H1 (cell line): ENCODE results near the gene NT5C1A. TPM values are rescaled to one million over a fixed set of nuclear protein-coding genes. Genes with fewer than 3 reads are reported as not detected.
A peak's percentile ranks its signal among the peaks of the same experiment; 100 is the strongest.

ENCODE experiments used
- CTCF ChIA-PET: fragments of 300-600 bp; sonication (Branson Sonifier 250); formaldehyde crosslinking; loops from one replicate; lab custom pipeline; 2021; ENCODE audit not compliant: partially characterized antibody; lab: Charles Lee
- POLR2A ChIA-PET: fragments of 300-600 bp; sonication (Branson Sonifier 250); formaldehyde crosslinking; loops from one replicate; lab custom pipeline; 2021; ENCODE audit warnings: inconsistent platforms; ENCODE audit not compliant: partially characterized antibody; lab: Charles Lee
- DNase-seq, 2 experiments: peaks; one replicate each; pipeline versions ENCODE4 v3.0.0 to v3.0.0-alpha.2; 2010 to 2022; ENCODE audit warnings: low spot score in 2 of 2, low read depth in 1 of 2, mixed read lengths in 1 of 2
- FAIRE-seq: peaks from 2 replicates; lab custom pipeline; 2011; peaks lifted over from hg19 to GRCh38; lab: Jason Lieb, UNC
- H2AFZ ChIP-seq: 2 replicates; pipeline ENCODE4 v1.8.1; 2012; ENCODE audit warnings: low read length, inconsistent platforms
- H2AK5ac ChIP-seq: 2 replicates; pipeline ENCODE4 v1.6.1; 2013; ENCODE audit warnings: low read depth, low read length
- H2BK120ac ChIP-seq: replicated peaks from 2 replicates; pipeline ENCODE3; 2013; ENCODE audit warnings: low read depth, low read length, inconsistent platforms
- H2BK12ac ChIP-seq: 2 replicates; pipeline ENCODE4 v1.6.1; 2013; ENCODE audit warnings: low read depth, low read length
- H2BK15ac ChIP-seq: 2 replicates; pipeline ENCODE4 v1.6.1; 2013; ENCODE audit warnings: low read length
- H2BK20ac ChIP-seq: 2 replicates; pipeline ENCODE4 v1.6.1; 2013; ENCODE audit warnings: low read length
- H2BK5ac ChIP-seq: 2 replicates; pipeline ENCODE4 v1.6.1; 2013; ENCODE audit warnings: low read depth, low read length
- H3K14ac ChIP-seq: 2 replicates; pipeline ENCODE4 v1.6.1; 2013; ENCODE audit warnings: inconsistent platforms; ENCODE audit not compliant: insufficient read length
- H3K18ac ChIP-seq: 2 replicates; pipeline ENCODE4 v1.6.1; 2013; ENCODE audit warnings: low read length; ENCODE audit errors: extremely low read depth
- H3K23ac ChIP-seq: 2 replicates; pipeline ENCODE4 v1.6.1; 2013; ENCODE audit warnings: inconsistent platforms; ENCODE audit not compliant: insufficient read length
- H3K23me2 ChIP-seq: 2 replicates; pipeline ENCODE4 v1.6.1; 2013; ENCODE audit warnings: low read depth, low read length
- H3K27ac ChIP-seq: 2 replicates; pipeline ENCODE4 v1.6.1; 2011; ENCODE audit warnings: low read depth, low read length, inconsistent platforms
- H3K27me3 ChIP-seq, 4 experiments: replicated peaks in 1 of 4; 1 replicate in 1 of 4; 2 replicates in 3 of 4; pipeline versions ENCODE4 v1.6.1 to v1.8.1; 2011 to 2013; ENCODE audit warnings: low read length in 3 of 4, mild to moderate bottlenecking in 3 of 4, inconsistent platforms in 2 of 4, mixed read lengths in 2 of 4, moderate library complexity in 1 of 4; ENCODE audit not compliant: control insufficient read depth in 3 of 4, insufficient read depth in 3 of 4; ENCODE audit errors: extremely low read depth in 1 of 4
- H3K36me3 ChIP-seq, 4 experiments: 2 replicates each; pipeline versions ENCODE4 v1.6.1 to v1.8.1; 2011 to 2013; ENCODE audit warnings: mild to moderate bottlenecking in 4 of 4, low read length in 3 of 4, moderate library complexity in 2 of 4, control low read depth in 1 of 4, inconsistent platforms in 1 of 4; ENCODE audit not compliant: insufficient read depth in 4 of 4, control insufficient read depth in 2 of 4
- H3K4ac ChIP-seq: replicated peaks from 2 replicates; pipeline ENCODE3; 2013; ENCODE audit warnings: low read length, low read depth, mixed read lengths, inconsistent platforms; ENCODE audit not compliant: insufficient read length
- H3K4me1 ChIP-seq, 4 experiments: replicated peaks in 1 of 4; 1 replicate in 1 of 4; 2 replicates in 3 of 4; pipeline versions ENCODE4 v1.6.1 to v1.8.1; 2011 to 2013; ENCODE audit warnings: low read length in 3 of 4, inconsistent platforms in 2 of 4, mixed read lengths in 1 of 4; ENCODE audit not compliant: insufficient read depth in 4 of 4, control insufficient read depth in 3 of 4
- H3K4me2 ChIP-seq, 2 experiments: 2 replicates each; pipeline versions ENCODE4 v1.6.1 to v1.8.1; 2011 to 2013; ENCODE audit warnings: low read depth in 2 of 2, low read length in 2 of 2, control low read depth in 1 of 2, inconsistent platforms in 1 of 2, mild to moderate bottlenecking in 1 of 2; ENCODE audit not compliant: insufficient read depth in 1 of 2
- H3K4me3 ChIP-seq, 4 experiments: fragments of 200-600, 300-600 bp in 1 of 4; sonication (generic), shearing (Covaris generic), sonication (Bioruptor Twin) in 1 of 4; 2 replicates each; pipeline versions ENCODE4 v1.5.1 to v1.8.1; 2011 to 2016; ENCODE audit warnings: low read length in 4 of 4, low read depth in 3 of 4, control low read depth in 2 of 4, inconsistent platforms in 2 of 4, mild to moderate bottlenecking in 2 of 4, mixed read lengths in 1 of 4, moderate library complexity in 1 of 4; ENCODE audit not compliant: insufficient read depth in 2 of 4; ENCODE audit errors: extremely low read depth in 1 of 4
- H3K56ac ChIP-seq: replicated peaks from 2 replicates; pipeline ENCODE3; 2013; ENCODE audit warnings: low read depth, mild to moderate bottlenecking, mixed read lengths, low read length, inconsistent platforms; ENCODE audit not compliant: insufficient read length
- H3K79me1 ChIP-seq: 2 replicates; pipeline ENCODE4 v1.6.1; 2013; ENCODE audit warnings: low read depth, low read length, control low read depth
- H3K79me2 ChIP-seq, 2 experiments: 2 replicates each; pipeline versions ENCODE4 v1.6.1 to v1.8.1; 2012 to 2013; ENCODE audit warnings: low read length in 2 of 2, mild to moderate bottlenecking in 2 of 2, inconsistent platforms in 1 of 2; ENCODE audit not compliant: insufficient read depth in 2 of 2, control insufficient read depth in 1 of 2
- H3K9ac ChIP-seq, 4 experiments: replicated peaks in 1 of 4; 1 replicate in 1 of 4; 2 replicates in 3 of 4; pipeline versions ENCODE4 v1.6.1 to v1.8.1; 2011 to 2013; ENCODE audit warnings: low read depth in 3 of 4, low read length in 3 of 4, control low read depth in 2 of 4, mild to moderate bottlenecking in 2 of 4, moderate library complexity in 2 of 4, inconsistent platforms in 1 of 4; ENCODE audit errors: extremely low read depth in 1 of 4
- H3K9me3 ChIP-seq, 2 experiments: 2 replicates each; pipeline versions ENCODE4 v1.6.1 to v1.8.1; 2012 to 2013; ENCODE audit warnings: mild to moderate bottlenecking in 2 of 2, moderate library complexity in 2 of 2, control low read depth in 1 of 2, inconsistent platforms in 1 of 2, low read depth in 1 of 2, low read length in 1 of 2, mixed read lengths in 1 of 2; ENCODE audit not compliant: insufficient read depth in 2 of 2
- H4K20me1 ChIP-seq, 2 experiments: replicated peaks in 1 of 2; 2 replicates each; pipeline versions ENCODE3 to v1.8.1; 2011 to 2013; ENCODE audit warnings: inconsistent platforms in 2 of 2, low read length in 2 of 2, mild to moderate bottlenecking in 1 of 2; ENCODE audit not compliant: insufficient read depth in 2 of 2, control insufficient read depth in 1 of 2
- H4K5ac ChIP-seq: 2 replicates; pipeline ENCODE4 v1.6.1; 2013; ENCODE audit warnings: low read length, low read depth, mixed read lengths, inconsistent platforms; ENCODE audit not compliant: insufficient read length
- H4K8ac ChIP-seq: 2 replicates; pipeline ENCODE4 v1.8.0; 2013; ENCODE audit warnings: mild to moderate bottlenecking, moderate library complexity, low read length, inconsistent platforms; ENCODE audit not compliant: insufficient read depth; ENCODE audit errors: extremely low read depth
- H4K91ac ChIP-seq: replicated peaks from 2 replicates; pipeline ENCODE3; 2013; ENCODE audit warnings: low read length, mixed read lengths, inconsistent platforms; ENCODE audit not compliant: insufficient read length
- BRCA1 ChIP-seq: IDR thresholded peaks from 2 replicates; pipeline ENCODE4 v1.6.1; 2012; ENCODE audit warnings: low read depth, low read length, improper control_type of control experiment
- PHF8 ChIP-seq: fragments of 200-600 bp; sonication (generic); conservative IDR thresholded peaks from 2 replicates; pipeline ENCODE4 v1.7.1; 2012; ENCODE audit warnings: low read depth, mild to moderate bottlenecking, inconsistent platforms, low read length, moderate library complexity
- RAD21 ChIP-seq, 2 experiments: IDR thresholded peaks in 1 of 2; conservative IDR thresholded peaks in 1 of 2; 2 replicates each; pipeline ENCODE4 v1.6.1; 2011; ENCODE audit warnings: low read depth in 2 of 2, low read length in 2 of 2, improper control_type of control experiment in 1 of 2, inconsistent platforms in 1 of 2, mild to moderate bottlenecking in 1 of 2, moderate library complexity in 1 of 2
- SIN3A ChIP-seq, 2 experiments: IDR thresholded peaks in 1 of 2; conservative IDR thresholded peaks in 1 of 2; 2 replicates each; pipeline ENCODE4 v1.6.1; 2011 to 2012; ENCODE audit warnings: low read length in 2 of 2, improper control_type of control experiment in 1 of 2, low read depth in 1 of 2, mild to moderate bottlenecking in 1 of 2
- SIX5 ChIP-seq: IDR thresholded peaks from 2 replicates; pipeline ENCODE4 v1.6.1; 2011; ENCODE audit warnings: mild to moderate bottlenecking, low read depth, low read length
- SRF ChIP-seq: IDR thresholded peaks from 2 replicates; pipeline ENCODE4 v1.6.1; 2011; ENCODE audit warnings: mild to moderate bottlenecking, low read depth, low read length, moderate library complexity
- ZNF274 ChIP-seq: IDR thresholded peaks from 2 replicates; pipeline ENCODE4 v1.7.0; 2012; ENCODE audit warnings: low read length, borderline replicate concordance; ENCODE audit errors: extremely low read depth
- WGBS, 2 experiments: shearing (Covaris generic) in 1 of 2; methylation state at CpG; one replicate each; pipeline versions ENCODE4 v1.1.6 to v1.1.7; 2013 to 2015; ENCODE audit warnings: low lambda C conversion rate in 2 of 2, mixed read lengths in 2 of 2, inconsistent platforms in 1 of 2, low coverage in 1 of 2, missing lambda C conversion rate in 1 of 2; ENCODE audit not compliant: insufficient replicate concordance in 2 of 2, insufficient coverage in 1 of 2, insufficient read length in 1 of 2; ENCODE audit errors: extremely low coverage in 1 of 2, missing lambda C conversion rate in 1 of 2; 5-methylcytosine and 5-hydroxymethylcytosine counted together
- polyA plus RNA-seq, 7 experiments: library from polyadenylated mRNA; depleted of rRNA in 3 of 7; stranded (reverse) in 5 of 7; unstranded in 2 of 7; fragments of >200 nt in 5 of 7; fragments of 200-250 nt in 2 of 7; gene quantifications; 1 replicate in 5 of 7; 2 replicates in 1 of 7; 4 replicates in 1 of 7; pipeline versions ENCODE4 v1.2.1 to v1.2.3, GENCODE V29; 2011 to 2013; ENCODE audit warnings: missing spikeins in 2 of 7, mixed read lengths in 2 of 7
- total RNA-seq: library from RNA; stranded (reverse); fragmentation: NEBNext Ultra II Directional; extraction: Animal tissue kit (Norgen Biotek cat#: 25700); gene quantifications from 2 replicates; pipeline ENCODE4 v1.2.1, GENCODE V29; 2021

NT5C1A gene
- total and polyA plus RNA-seq, 2 of the 8 experiments (the other 6 are each of a cell fraction or from before 2014, with no cell fraction given) = not detected

DNA sequence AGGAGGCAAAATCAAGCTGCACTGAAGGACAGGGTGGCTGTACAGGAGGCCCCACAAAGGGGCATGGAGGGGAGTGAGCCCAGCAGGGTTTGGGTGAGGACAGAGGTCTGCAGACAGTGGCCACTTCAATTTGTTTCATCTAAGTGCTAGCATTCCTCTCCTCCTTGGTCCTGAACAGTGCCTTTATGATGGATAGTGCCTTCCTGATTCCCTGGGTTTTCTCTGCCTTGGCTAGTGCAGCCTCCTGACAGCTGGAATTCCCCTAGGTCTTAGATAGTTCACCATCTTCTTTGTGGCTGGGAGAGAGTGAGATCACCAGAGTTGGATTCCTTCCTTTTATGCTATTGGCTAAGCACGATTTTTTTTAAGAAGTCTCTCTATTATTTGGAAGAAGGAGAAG lies 23.1 kb upstream of the NT5C1A start:
- H3K4ac ChIP-seq = no peak overlapping the region
- ChIA-PET POLR2A (interaction anchor here (1.1 to 1.9 kb wide), 2 partner anchors 11 to 41 kb away, joined by 3 to 5 read pairs; no protein-coding TSS in a partner anchor), CTCF (interaction anchor here (0.9 to 5.0 kb wide), 7 partner anchors 14 to 89 kb away, joined by 3 to 40 read pairs (median 8); partner anchors contain the start of gene NT5C1A)
- H4K91ac ChIP-seq = no peak overlapping the region
- no peaks in the 10 kb centered on the region for H3K79me2 ChIP-seq
- H3K56ac ChIP-seq = no peak overlapping the region
- peaks cover under 1 to 19% (median 7%) of the 10 kb centered on the region in 4 experiments; a peak in 6 of 7 replicates for H3K4me1 ChIP-seq
- H4K8ac ChIP-seq = no peak overlapping the region
- no peak overlapping the region for H2BK20ac ChIP-seq
- no peak overlapping the region for H2AFZ ChIP-seq
- no peak overlapping the region for H3K18ac ChIP-seq
- peaks cover 0 to 5% of the 10 kb centered on the region in 2 experiments for H4K20me1 ChIP-seq
- no peak overlapping the region for H2BK12ac ChIP-seq
- no peaks in the 10 kb centered on the region for H3K36me3 ChIP-seq
- WGBS, 2 experiments = 25% methylated on average over 1 of the region's 1 CpG; no CpG with 5 or more reads in 1 of the 2 experiments
- FAIRE-seq = peak; percentile 77
- H3K27me3 ChIP-seq = peaks cover 60 to 98% (median 77%) of the 10 kb centered on the region in 4 experiments
- H2BK15ac ChIP-seq = no peak overlapping the region
- H3K23ac ChIP-seq = no peak overlapping the region
- H3K9ac ChIP-seq = no peak overlapping the region
- H3K4me3 ChIP-seq = no peak overlapping the region
- no peak overlapping the region for H4K5ac ChIP-seq
- no peak for DNase-seq
- no peak overlapping the region for H2AK5ac ChIP-seq
- no peaks in the 10 kb centered on the region for H3K9me3 ChIP-seq
- no peaks in the 10 kb centered on the region for H3K79me1 ChIP-seq
- H2BK5ac ChIP-seq = no peak overlapping the region
- no peak overlapping the region for H2BK120ac ChIP-seq
- H3K27ac ChIP-seq = no peak overlapping the region
- H3K23me2 ChIP-seq = peaks cover 5% of the 10 kb centered on the region; the same call in 1 of the 2 replicates
- peak overlapping the region in 1 of 2 experiments; percentile 17; a peak in 1 of 4 replicates for H3K4me2 ChIP-seq
- no peak overlapping the region for H3K14ac ChIP-seq
- TF ChIP-seq SRF = no peak
- no peak for TF ChIP-seq SIX5
- TF ChIP-seq PHF8 = no peak
- no peak for TF ChIP-seq SIN3A (conservative IDR thresholded peaks at IDR 0.05 in 1 of 2, IDR thresholded peaks at IDR 0.05 in 1 of 2; ENCODE audit: low read depth in 1 of 2, low read length in 2 of 2)
- TF ChIP-seq RAD21 (IDR thresholded peaks at IDR 0.05 in 1 of 2, conservative IDR thresholded peaks at IDR 0.05 in 1 of 2; ENCODE audit: low read depth in 2 of 2, low read length in 2 of 2) = no peak
- no peak for TF ChIP-seq ZNF274
- TF ChIP-seq BRCA1 = no peak
